HFF-Myc (cell line): ENCODE results near the gene HSD11B1L.

Source experiments
- DNase-seq: peaks from one replicate; pipeline ENCODE4 v3.0.0-alpha.2; 2011; ENCODE audit warnings: low read depth; ENCODE audit errors: extremely low read depth
- H3K4me3 ChIP-seq: replicated peaks from 2 replicates; pipeline ENCODE4 v1.5.1; 2011; ENCODE audit warnings: low read depth, mild to moderate bottlenecking, control low read depth, low read length
- CTCF ChIP-seq: IDR thresholded peaks from 2 replicates; pipeline ENCODE4 v1.5.1; 2012; ENCODE audit warnings: mild to moderate bottlenecking, low read depth, low read length, control low read depth; ENCODE audit errors: missing control alignments

HSD11B1L gene

GRCh38 chr19:5694956-5695648 lies 14.3 kb downstream of the HSD11B1L start:
- H3K4me3 ChIP-seq = no peak overlapping the region
- no peak for TF ChIP-seq CTCF
- DNase-seq = no peak

GRCh38 chr19:5695649-5696195 lies 14.9 kb downstream of the HSD11B1L start:
- no peak for DNase-seq
- H3K4me3 ChIP-seq = no peak overlapping the region
- TF ChIP-seq CTCF = no peak

- no peak for DNase-seq
- no peak overlapping the region for H3K4me3 ChIP-seq
- TF ChIP-seq CTCF = no peak
Observed at GRCh38 chr19:5696196-5697021, 15.6 kb downstream of the HSD11B1L start.

GRCh38 chr19:5697022-5697889 lies 16.4 kb downstream of the HSD11B1L start:
- no peak for TF ChIP-seq CTCF
- no peak for DNase-seq
- H3K4me3 ChIP-seq = no peak overlapping the region

GRCh38 chr19:5697890-5698634 lies 17.2 kb downstream of the HSD11B1L start:
- no peak for DNase-seq
- H3K4me3 ChIP-seq = no peak overlapping the region
- no peak for TF ChIP-seq CTCF
